Superior temporal gyrus (tissue), 1 donor: ENCODE data around the gene FAM120AOS.

Experiments used
- DNase-seq: peaks from one replicate; pipeline ENCODE4 v3.0.0-alpha.2; 2016; ENCODE audit errors: extremely low spot score

The FAM120AOS gene

DNA sequence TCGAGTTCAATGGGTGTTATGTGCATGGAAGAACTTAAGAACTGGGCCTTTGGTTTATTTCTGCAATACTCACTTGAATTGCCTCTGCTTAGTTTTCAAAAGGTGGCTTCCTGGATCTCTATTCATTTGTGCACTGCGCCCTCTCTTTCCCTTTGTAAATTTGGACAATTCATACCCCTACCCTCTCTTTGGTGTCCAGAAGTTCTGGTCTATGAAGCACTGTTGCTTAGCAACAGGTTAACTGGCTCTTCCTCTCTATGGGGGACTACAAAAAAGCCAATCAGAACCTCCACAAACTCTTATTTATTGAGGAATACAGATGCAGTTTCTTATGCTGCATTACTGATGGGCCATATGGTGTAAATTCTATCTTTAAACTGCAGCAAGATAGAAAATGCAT is 15.4 kb downstream of the FAM120AOS start:
- DNase-seq: no peak

DNA sequence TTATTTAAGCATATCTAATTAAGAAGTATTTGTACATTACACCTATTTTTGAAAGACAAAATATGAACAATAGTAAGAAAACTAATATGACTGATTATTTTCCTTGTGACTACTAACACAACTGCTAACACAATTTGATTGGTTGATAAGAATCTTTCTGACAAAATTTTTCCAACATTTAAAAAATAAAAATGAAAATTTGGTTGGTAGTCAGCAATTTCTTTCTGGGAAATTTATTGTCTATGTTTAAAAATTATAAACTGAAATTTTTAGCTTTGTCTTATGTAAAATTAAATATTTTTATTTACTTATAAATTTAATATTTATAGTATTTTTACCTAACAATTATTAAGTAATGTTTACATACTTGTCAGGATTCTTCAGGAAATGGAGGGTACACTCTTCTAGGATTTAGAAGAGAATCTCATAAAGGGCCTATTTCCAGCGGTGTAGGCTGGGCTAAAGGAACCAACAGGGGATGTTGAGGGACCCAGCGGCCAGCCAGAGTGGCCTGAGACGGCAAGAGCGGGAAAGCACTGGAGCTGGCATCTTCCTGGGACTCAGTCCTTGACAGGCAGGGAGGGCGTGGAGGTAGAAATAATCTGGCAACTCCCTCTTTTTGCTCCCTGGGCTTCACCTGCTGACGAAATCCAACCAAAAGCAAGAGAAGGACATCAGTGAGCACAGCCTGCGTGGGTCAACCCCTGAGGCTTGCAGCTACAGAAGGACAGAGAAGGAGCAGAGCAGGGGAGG is 16.6 kb downstream of the FAM120AOS start:
- DNase-seq: no peak

DNA sequence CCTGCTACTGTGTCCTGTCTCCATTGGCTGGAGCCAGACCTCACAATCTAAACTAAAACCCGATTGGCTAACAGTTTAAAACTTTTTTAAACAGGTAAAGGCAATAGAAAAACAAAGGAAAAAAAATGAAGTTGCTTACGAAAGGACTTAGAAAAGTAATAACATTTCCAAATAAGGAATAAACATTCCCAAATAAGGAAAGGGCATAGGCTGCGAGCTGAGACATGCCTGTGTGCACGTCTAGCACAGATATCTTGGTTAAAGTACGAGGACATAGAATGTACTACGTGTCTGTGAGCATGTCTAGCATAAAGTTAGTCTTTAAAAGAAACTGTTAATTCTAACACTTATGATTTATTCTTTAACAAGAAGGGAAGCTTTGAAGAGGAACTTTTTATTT is 17.2 kb downstream of the FAM120AOS start:
- no peak for DNase-seq

DNA sequence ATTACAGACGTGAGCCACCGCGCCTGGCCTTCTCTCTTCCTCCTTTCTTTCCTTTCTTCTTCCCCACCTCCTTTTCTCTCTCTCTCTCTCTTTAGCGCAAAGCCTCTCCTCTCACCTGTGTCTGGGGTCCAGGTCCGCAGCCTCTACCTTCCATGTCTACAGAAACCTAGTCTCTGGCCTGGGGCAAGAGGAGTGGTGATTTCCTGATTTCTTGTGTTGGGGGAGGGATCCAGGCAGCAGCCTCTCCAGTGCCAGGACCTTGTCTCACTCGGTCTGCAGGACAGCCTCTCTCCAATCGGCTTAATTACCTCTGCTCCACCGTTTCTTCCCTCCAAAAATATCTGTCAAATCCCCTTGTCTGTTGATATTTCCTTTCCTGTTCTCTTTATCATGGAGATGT is 18.0 kb downstream of the FAM120AOS start:
- no peak for DNase-seq

DNA sequence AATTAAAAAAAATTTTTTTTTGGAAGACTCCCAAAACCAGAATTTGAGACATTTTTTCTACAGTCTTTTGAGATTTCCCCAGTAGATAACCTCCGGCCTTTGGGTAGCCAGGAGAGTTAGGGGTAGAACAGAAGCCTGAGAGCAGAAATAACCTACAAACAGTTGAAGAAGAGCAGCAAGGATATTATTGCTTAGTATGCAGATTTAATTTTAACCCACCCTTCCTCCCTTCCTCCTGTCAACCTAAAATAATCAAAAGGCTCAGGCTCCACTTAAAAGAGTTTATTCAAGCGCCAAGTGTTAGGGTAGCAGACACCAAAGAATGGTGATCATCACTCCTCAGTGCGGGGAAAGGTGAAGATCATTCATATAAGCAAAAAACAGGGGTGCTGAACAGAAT is 19.3 kb downstream of the FAM120AOS start:
- no peak for DNase-seq

DNA sequence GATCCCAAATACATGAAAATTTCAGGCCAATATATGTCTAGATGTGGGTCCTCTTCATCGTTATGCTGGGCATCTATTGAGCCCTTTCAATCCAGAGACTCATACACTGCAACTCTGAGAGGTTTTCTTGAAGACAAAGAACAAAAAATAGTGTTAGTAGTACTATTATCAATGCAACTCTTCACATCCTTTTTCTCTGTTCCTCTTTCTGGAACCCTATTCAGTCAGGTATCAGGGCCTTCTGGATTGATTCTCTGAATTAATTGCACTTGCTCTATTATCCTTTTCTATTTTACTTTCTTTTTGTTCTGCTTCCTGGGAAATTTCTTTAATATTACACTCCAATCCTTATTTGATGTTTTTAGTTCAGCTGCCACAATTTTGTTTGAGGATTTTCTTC is 20.4 kb downstream of the FAM120AOS start:
- DNase-seq: no peak

DNA sequence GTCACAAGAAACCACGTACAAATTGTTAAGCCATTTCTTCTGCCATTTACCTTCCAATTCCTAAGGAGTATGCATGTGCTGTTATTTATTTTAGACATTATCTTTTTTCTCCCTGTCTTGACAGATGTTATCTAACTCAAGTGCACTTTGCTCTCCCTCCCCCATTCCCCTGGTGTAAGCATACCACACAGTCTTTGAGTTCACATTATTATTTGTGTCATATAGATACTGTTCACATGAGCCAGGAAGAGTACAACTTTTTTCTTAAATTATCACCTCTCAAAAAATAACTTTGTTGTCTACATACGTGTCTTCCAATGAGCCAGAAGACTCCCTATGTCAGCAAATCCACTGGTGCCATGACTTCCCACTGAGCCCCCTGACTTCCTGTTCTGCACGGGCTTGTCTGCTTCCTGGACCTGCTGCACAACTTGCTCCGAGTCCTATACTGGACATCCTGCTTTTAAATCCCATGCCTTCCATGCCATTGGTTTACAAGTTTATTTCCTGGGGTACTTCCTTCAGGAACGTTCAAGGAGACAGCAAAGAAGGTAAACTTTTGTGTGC is 21.8 kb downstream of the FAM120AOS start:
- DNase-seq: no peak

DNA sequence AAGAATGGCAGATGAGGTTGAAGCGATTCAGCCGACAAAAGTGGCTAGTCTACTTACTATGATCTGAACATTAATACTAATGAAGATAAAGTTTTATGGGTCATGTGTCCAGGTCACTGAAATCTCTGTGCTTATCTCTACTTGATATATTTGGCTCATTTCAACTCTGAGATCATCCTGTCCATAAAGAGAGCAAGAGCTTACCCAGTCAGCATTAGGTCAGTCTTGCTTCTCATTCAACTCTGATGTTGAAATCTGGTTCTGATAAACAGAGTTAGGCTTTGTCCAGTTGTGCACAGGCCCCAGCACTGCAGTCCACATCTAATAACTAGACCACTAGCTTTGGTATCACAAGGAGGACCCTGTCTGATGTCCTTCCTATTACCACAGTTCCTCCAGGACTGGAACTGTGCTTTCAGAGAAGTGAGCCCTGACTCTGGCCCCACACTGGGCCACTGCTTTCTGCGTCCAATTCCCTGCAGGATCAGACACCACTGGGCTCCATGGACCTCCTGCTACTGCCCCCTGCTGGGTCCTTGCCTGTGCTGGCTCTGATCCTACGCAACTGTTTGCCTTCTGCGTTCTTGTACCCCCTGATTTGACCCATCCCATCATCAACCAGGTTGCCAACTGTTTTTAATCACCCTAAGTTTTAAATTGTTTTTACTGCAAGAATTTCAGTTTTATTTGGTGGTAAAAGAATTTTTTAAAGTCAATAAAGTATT is 25.6 kb downstream of the FAM120AOS start:
- no peak for DNase-seq

DNA sequence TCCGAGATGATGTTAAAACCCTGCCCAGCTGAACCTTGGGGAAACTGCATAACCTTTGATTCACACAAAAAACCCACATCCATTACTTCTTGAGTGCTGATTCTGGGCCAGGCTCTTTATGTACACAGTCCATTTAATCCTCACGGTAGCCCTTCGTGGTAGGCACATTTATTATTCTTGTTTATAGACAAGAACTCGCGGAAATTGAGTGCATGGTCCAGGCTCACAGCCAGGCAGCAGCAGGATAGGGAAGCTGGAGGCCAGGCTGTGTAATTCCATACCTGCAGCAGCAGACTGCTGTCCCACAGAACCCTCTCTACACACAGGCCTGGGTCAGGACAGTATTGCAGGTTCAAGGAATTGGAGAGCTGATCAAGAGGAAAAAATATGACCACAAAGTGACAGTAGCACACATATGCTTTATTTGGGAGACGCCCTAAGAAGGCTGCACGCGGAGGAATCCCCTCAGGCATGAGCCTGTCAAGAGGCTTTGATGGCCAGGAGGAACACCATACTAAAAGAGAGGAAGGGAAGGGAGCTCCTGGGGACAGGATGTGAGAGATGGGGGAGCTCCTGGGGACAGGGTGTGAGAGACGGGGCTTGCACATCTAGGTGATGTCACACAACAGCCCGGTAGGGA is 30.3 kb downstream of the FAM120AOS start:
- no peak for DNase-seq

DNA sequence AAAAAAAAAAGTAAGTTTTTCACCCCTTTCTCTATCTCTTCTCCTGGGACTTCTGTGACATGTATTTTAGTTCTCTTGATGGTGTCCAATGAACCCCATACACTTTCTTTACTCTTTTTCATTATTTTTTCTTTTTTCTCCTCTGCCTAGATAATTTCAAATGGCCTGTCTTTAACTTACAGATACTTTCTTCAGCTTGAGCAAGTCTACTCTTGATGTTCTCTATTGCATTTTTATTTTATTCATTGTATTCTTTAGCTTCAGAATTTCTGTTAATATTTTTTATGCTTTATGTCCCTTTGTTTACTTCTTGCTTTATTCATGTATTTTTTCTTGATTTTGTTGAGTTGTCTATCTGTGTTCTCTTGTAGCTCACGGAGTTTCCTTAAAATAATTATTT is 34.4 kb downstream of the FAM120AOS start:
- no peak for DNase-seq

DNA sequence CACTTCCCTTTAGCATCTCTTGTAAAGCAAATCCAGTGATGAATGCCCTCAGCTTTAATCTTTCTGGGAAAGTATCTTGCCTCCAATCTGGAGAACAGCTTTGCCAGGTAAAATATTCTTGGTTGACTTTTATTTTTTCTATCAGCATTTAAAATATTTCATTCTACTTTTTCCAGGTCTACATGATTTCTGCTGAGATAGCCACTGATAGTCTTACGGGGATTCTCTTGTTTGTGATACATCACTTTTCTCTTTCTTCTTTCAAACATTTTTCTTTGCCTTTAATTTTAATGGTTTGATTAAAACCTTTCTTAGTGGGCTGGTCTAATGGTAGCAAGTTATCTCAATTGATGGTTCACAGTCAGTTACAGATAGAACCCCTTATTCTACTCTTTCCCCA is 35.8 kb downstream of the FAM120AOS start:
- DNase-seq: no peak

DNA sequence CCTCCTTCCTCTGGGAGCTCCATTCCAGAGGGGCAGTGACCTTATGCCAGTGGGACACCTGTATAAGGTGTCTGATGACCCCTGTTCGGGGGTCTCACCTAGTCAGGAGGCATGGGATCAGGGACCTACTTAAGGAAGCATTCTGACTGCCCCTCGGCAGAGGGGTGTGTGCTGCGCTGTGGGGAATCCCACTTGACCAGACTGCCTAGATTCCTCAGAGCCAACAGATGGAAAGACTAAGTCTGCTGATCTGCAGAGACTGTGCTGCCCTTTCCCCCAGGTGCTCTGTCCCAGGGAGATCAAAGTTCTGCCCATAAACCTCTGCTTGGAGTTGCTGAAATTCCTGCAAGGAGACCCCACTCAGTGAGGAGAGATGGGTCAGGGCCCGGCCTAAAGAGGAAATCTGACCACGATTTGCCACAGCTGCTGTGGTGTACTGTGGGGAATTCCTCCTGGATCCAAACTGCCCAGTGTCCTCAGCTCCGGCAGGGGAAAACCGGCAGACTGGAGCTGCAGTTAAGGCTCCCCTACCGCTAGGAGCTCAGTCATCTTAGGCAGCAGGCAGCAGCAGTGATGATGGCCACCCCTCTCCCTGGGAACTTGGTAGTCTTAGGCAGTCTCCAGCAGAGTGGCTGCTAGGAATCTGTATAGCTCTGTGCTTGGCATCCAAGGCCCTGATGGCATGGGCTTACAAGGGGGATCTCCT is 36.7 kb downstream of the FAM120AOS start:
- DNase-seq: no peak

DNA sequence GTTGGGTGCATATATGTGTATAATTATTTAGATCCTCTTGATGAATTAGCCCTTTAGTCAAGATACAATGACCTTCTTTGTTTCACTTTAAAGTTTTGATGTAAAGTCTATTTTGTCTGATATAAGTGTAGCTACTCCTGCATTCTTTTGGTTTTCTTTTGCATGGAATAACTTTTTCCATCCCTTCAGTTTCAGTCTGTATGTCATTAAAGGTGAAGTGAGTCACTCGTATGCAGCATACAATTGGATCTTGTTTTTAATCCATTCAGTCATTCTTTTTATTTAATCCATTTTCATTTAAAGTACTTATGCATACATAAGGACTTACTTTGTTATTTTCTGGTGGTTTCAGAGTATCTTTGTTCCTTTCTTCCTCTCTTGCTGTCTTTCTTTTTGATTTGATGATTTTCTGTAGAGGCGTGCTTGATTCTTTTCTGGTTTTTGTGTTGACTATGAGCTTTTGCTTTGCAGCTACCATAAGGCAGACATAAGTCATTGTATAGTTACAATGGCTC is 38.1 kb downstream of the FAM120AOS start:
- DNase-seq: no peak

DNA sequence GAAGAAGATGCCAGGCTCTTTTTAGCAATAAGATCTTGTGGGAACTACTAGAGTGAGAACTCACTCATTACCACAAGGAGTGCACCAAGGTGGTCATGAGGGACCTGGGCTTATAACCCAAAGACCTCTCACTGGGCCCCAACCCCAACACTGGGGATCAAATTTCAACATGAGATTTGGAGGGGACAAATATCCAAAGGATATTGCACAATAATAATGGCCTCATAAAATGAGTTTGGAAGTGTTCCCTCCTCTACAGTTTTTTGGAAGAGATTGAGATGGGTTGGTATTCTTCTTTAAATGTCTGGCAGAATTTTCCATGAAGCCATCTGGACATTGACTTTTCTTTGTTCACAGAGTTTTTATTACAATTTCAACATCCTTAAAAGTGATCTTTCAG is 39.9 kb downstream of the FAM120AOS start:
- DNase-seq: no peak

DNA sequence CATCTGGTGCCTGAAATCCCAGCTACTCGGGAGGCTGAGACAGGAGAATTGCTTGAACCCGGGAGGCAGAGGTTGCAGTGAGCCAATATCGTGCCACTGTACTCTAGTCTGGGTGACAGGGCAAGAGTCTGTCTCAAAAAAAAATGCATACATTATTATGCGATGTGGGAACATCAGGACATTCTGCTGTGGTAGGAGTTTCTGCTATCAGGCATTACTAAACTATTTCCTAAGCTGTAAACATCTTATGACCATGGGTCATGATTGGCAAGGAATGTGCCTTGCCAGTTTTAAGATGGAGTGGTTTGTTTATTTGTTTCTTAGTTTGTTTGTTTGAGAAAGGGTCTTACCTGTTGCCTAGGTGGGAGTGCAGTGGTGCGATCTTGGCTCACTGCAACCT is 47.0 kb downstream of the FAM120AOS start:
- DNase-seq: no peak

DNA sequence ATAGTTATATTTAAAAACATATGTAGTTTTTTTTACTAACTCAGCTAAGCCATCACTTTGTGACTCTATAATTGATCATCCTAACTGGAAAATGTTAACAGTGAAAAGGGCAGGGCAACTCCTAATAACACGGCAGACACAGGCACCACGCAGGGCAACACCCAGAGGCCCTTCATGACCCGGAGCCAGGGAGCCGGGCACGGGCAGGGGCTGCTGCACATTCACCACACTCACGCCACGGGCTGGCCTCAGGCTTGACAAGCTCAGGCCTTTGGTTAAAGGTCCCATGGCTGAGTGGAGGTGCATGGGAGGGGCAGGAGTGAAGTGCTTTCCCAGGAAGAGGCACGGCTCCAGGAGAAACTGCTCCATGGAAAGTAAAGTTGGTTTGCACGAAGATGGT is 54.9 kb downstream of the FAM120AOS start:
- no peak for DNase-seq

DNA sequence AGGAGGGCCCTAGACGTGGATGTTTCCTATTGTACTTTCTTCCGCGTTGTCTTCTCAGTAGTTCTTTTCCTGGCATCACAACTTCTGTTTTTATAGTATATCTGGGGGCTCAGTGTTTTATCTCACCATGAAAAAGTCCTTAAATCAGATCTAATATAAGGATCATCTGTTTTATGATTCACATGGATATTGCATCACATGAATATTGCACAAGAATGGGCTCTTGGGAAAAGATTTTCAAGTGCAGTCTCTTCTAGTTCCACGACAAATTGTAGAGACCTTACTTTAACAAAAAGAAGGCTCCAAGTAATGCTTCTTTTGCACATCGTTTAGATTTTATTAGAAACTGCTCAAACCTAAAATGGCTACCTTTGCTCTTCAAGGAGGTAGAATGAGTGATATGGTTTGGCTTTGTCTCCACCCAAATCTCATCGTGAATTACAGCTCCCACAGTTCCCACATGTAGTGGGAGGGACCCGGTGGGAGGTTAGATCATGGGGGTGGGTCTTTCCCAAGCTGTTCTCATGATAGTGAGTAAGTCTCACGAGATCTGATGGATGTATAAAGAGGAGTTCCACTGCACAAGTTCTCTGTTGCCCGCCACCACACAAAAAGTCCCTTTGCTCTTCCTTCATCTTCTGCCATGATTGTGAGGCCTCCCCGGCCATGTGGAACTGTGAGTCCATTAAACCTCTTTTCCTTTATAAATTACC is 55.6 kb downstream of the FAM120AOS start:
- DNase-seq: no peak
